Measurements from ENCODE around the gene RAB11FIP2.

The RAB11FIP2 gene

DNA sequence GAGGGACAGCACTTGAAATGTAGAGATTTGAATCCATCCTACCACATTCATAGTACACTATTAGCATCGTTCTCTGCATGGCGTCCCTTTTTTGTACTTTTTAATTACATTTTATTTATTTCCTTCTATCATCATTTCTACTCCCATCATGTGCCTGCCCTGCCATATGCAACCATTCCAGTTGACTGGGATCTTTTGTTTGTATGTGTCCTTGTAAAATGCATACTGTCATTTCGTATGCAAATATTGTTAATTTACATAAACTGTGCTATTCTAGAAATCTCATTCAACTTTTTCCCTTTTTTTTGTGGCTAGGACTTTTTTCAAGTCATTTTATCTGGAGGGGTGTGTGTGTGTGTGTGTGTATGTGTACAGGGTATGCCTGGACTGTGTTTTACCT is 57.9 kb downstream of the RAB11FIP2 start:
- TF ChIP-seq EZH2phosphoT487 (IDR thresholded peaks at IDR 0.05; ENCODE audit: borderline replicate concordance), result no peak
- H3K4me2 ChIP-seq (ENCODE audit: low read depth, low read length, poor library complexity, severe bottlenecking), result no peak overlapping the region
- no peaks in the 10 kb centered on the region for H3K9me2 ChIP-seq (replicated peaks; ENCODE audit: low read depth, low read length)
- no peaks in the 10 kb centered on the region for H3K9me3 ChIP-seq (ENCODE audit: insufficient read depth, low read depth, low read length)
- no peaks in the 10 kb centered on the region for H3K4me1 ChIP-seq (ENCODE audit: insufficient read depth, low read length, poor library complexity, severe bottlenecking)
- no peak overlapping the region for H3K4me3 ChIP-seq (ENCODE audit: low read length, poor library complexity, severe bottlenecking)
- no peak overlapping the region for H2AFZ ChIP-seq (ENCODE audit: low read length)
- H3K79me2 ChIP-seq (ENCODE audit: insufficient read depth, low read length), result no peaks in the 10 kb centered on the region
- H4K20me1 ChIP-seq (ENCODE audit: insufficient read depth, low read length, poor library complexity, severe bottlenecking), result no peaks in the 10 kb centered on the region
- H3F3A ChIP-seq (ENCODE audit: low read depth), result no peaks in the 10 kb centered on the region
- no peaks in the 10 kb centered on the region for H3K36me3 ChIP-seq (ENCODE audit: insufficient read depth, low read length)
- H3K9ac ChIP-seq (ENCODE audit: low read depth, low read length, poor library complexity, severe bottlenecking), result no peak overlapping the region
- H3K27me3 ChIP-seq (ENCODE audit: insufficient read depth, low read length, poor library complexity, severe bottlenecking), result no peaks in the 10 kb centered on the region

DNA sequence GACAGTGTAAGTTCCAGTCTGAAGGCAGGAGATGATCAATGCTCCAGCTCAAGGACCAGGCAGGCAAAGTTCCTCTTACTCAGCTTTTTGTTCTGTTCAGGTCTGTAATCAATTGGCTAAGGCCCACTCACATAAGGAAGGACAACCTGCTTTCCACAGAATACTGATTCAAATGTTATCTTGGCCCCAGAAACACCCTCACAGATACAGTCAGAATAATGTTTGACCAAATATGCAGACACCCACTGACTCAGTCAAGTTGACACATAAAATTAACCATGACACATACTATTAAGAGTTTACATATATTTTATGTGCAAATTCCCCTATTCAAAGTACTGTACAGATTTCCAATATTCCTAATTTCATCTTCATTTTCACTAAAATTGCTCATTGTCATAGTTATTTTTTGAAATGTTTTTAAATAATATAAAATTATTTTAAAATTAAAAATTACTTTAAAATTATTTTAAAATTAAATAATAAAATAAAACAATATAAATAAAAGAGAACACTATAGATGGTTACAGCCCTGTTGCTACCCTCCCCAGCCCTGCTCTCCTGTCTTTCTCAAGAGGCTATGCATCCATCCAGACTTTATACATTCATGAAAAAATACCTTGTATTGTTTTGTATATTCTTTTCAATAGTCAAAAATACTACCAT is 59.4 kb downstream of the RAB11FIP2 start:
- H3K9me2 ChIP-seq (replicated peaks; ENCODE audit: low read depth, low read length), result no peaks in the 10 kb centered on the region
- no peaks in the 10 kb centered on the region for H3K27me3 ChIP-seq (ENCODE audit: insufficient read depth, low read length, poor library complexity, severe bottlenecking)
- no peak overlapping the region for H2AFZ ChIP-seq (ENCODE audit: low read length)
- H3K4me1 ChIP-seq (ENCODE audit: insufficient read depth, low read length, poor library complexity, severe bottlenecking), result no peaks in the 10 kb centered on the region
- H4K20me1 ChIP-seq (ENCODE audit: insufficient read depth, low read length, poor library complexity, severe bottlenecking), result no peaks in the 10 kb centered on the region
- H3F3A ChIP-seq (ENCODE audit: low read depth), result no peaks in the 10 kb centered on the region
- no peak for TF ChIP-seq EZH2phosphoT487 (IDR thresholded peaks at IDR 0.05; ENCODE audit: borderline replicate concordance)
- TF ChIP-seq, protein P1, sequence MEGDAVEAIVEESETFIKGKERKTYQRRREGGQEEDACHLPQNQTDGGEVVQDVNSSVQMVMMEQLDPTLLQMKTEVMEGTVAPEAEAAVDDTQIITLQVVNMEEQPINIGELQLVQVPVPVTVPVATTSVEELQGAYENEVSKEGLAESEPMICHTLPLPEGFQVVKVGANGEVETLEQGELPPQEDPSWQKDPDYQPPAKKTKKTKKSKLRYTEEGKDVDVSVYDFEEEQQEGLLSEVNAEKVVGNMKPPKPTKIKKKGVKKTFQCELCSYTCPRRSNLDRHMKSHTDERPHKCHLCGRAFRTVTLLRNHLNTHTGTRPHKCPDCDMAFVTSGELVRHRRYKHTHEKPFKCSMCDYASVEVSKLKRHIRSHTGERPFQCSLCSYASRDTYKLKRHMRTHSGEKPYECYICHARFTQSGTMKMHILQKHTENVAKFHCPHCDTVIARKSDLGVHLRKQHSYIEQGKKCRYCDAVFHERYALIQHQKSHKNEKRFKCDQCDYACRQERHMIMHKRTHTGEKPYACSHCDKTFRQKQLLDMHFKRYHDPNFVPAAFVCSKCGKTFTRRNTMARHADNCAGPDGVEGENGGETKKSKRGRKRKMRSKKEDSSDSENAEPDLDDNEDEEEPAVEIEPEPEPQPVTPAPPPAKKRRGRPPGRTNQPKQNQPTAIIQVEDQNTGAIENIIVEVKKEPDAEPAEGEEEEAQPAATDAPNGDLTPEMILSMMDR (conservative IDR thresholded peaks at IDR 0.05; ENCODE audit: low read length), result no peak
- H3K79me2 ChIP-seq (ENCODE audit: insufficient read depth, low read length), result no peaks in the 10 kb centered on the region
- H3K9ac ChIP-seq (ENCODE audit: low read depth, low read length, poor library complexity, severe bottlenecking), result no peak overlapping the region
- H3K9me3 ChIP-seq (ENCODE audit: insufficient read depth, low read depth, low read length), result no peaks in the 10 kb centered on the region
- H3K4me2 ChIP-seq (ENCODE audit: low read depth, low read length, poor library complexity, severe bottlenecking), result no peak overlapping the region
- H3K4me3 ChIP-seq (ENCODE audit: low read length, poor library complexity, severe bottlenecking), result no peak overlapping the region
- H3K36me3 ChIP-seq (ENCODE audit: insufficient read depth, low read length), result no peaks in the 10 kb centered on the region

DNA sequence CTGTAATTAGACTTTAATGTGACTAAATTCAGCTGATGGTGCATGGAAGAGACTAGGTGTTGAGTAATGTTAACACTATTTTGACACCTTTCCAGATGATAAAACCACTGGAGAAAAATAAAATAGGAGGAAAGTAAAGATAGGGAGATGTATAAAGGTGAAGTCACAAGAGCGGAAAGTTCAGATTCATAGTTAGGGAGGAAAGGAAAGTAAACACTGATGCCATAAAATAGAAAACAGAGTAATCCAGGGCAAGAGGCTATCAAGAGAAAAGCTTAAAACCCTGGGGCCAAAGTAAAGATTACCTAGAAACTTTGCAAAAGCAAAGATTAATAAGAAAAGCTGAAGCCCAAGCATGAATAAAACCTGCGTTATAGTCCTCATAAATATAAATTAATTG is 62.8 kb downstream of the RAB11FIP2 start:
- Histone ChIP-seq H3K36me3 (ENCODE audit: insufficient read depth, low read length) (no peaks in the 10 kb centered on the region), H3K9me2 (replicated peaks; ENCODE audit: low read depth, low read length) (no peaks in the 10 kb centered on the region), H3K9me3 (ENCODE audit: insufficient read depth, low read depth, low read length) (no peaks in the 10 kb centered on the region), H3K4me1 (ENCODE audit: insufficient read depth, low read length, poor library complexity, severe bottlenecking) (no peaks in the 10 kb centered on the region), H3K9ac (ENCODE audit: low read depth, low read length, poor library complexity, severe bottlenecking) (no peak overlapping the region), H2AFZ (ENCODE audit: low read length) (no peak overlapping the region), H3K79me2 (ENCODE audit: insufficient read depth, low read length) (no peaks in the 10 kb centered on the region), H3K4me2 (ENCODE audit: low read depth, low read length, poor library complexity, severe bottlenecking) (no peak overlapping the region), H4K20me1 (ENCODE audit: insufficient read depth, low read length, poor library complexity, severe bottlenecking) (no peaks in the 10 kb centered on the region), H3K27me3 (ENCODE audit: insufficient read depth, low read length, poor library complexity, severe bottlenecking) (no peaks in the 10 kb centered on the region), H3F3A (ENCODE audit: low read depth) (no peaks in the 10 kb centered on the region), H3K4me3 (ENCODE audit: low read length, poor library complexity, severe bottlenecking) (no peak overlapping the region)
- TF ChIP-seq, protein P1 (conservative IDR thresholded peaks at IDR 0.05; ENCODE audit: low read length), result no peak
- no peak for TF ChIP-seq EZH2phosphoT487 (IDR thresholded peaks at IDR 0.05; ENCODE audit: borderline replicate concordance)

Data from Loucy (cell line).